IMR-90 (cell line): ENCODE data around the gene RNF41.

Experiments used
- POLR2A ChIP-seq: IDR thresholded peaks from 2 replicates; pipeline ENCODE4 v1.6.1; 2012; ENCODE audit warnings: mild to moderate bottlenecking, low read depth, low read length
- RCOR1 ChIP-seq: IDR thresholded peaks from 2 replicates; pipeline ENCODE4 v1.6.1; 2012; ENCODE audit warnings: mild to moderate bottlenecking, low read length, improper control_type of control experiment; ENCODE audit not compliant: insufficient replicate concordance
- SMC3 ChIP-seq: fragments of 150-350 bp; IDR thresholded peaks from 2 replicates; pipeline ENCODE4 v1.6.1; 2016; ENCODE audit warnings: low read depth, mild to moderate bottlenecking, antibody characterized with exemption, low read length, moderate library complexity

- no peak for TF ChIP-seq SMC3
- no peak for TF ChIP-seq POLR2A
- no peak for TF ChIP-seq RCOR1
Measured at GRCh38 chr12:56260380-56260779, 38.7 kb upstream of the RNF41 start.
